Activated CD4-positive, alpha-beta T cell treated with anti-CD3 and anti-CD28 coated beads, Interleukin-2, Interleukin-4, amounts not matched to agents 100 ng/mL and 50 ng/mL, durations not matched to agents 16 hours and 8 hours (primary cell): Measurements from ENCODE around the gene CACNA2D3.

Source experiments
- DNase-seq: peaks from one replicate; pipeline ENCODE4 v3.0.0-alpha.2; 2020; ENCODE audit warnings: low spot score

Gene CACNA2D3

GRCh38 chr3:54171509-54171908, 49.2 kb downstream of the CACNA2D3 start:
- no peak for DNase-seq

- no peak for DNase-seq
Observed at GRCh38 chr3:54171951-54172350, 49.6 kb downstream of the CACNA2D3 start.

GRCh38 chr3:54173371-54173770, 51.0 kb downstream of the CACNA2D3 start:
- DNase-seq = no peak

- DNase-seq = no peak
Observed at GRCh38 chr3:54176106-54176505, 53.8 kb downstream of the CACNA2D3 start.

- no peak for DNase-seq
Observed at GRCh38 chr3:54177816-54178215, 55.5 kb downstream of the CACNA2D3 start.

- no peak for DNase-seq
Observed at GRCh38 chr3:54178376-54178775, 56.0 kb downstream of the CACNA2D3 start.

GRCh38 chr3:54180921-54181320, 58.6 kb downstream of the CACNA2D3 start:
- no peak for DNase-seq

GRCh38 chr3:54182242-54182641, 59.9 kb downstream of the CACNA2D3 start:
- no peak for DNase-seq

- DNase-seq = no peak
Observed at GRCh38 chr3:54185740-54186139, 63.4 kb downstream of the CACNA2D3 start.

- peak; percentile 2 for DNase-seq
Observed at GRCh38 chr3:54188176-54188791, 65.9 kb downstream of the CACNA2D3 start.

GRCh38 chr3:54191220-54191619, 68.9 kb downstream of the CACNA2D3 start:
- no peak for DNase-seq

GRCh38 chr3:54192026-54192425, 69.7 kb downstream of the CACNA2D3 start:
- no peak for DNase-seq

- no peak for DNase-seq
Observed at GRCh38 chr3:54193093-54193492, 70.7 kb downstream of the CACNA2D3 start.

GRCh38 chr3:54196360-54196991, 74.1 kb downstream of the CACNA2D3 start:
- no peak for DNase-seq

- DNase-seq = no peak
Observed at GRCh38 chr3:54197509-54197908, 75.2 kb downstream of the CACNA2D3 start.

- no peak for DNase-seq
Observed at GRCh38 chr3:54198556-54198955, 76.2 kb downstream of the CACNA2D3 start.

- no peak for DNase-seq
Observed at GRCh38 chr3:54202054-54202453, 79.7 kb downstream of the CACNA2D3 start.

- no peak for DNase-seq
Observed at GRCh38 chr3:54202651-54203248, 80.4 kb downstream of the CACNA2D3 start.

- DNase-seq = no peak
Observed at GRCh38 chr3:54206874-54207273, 84.5 kb downstream of the CACNA2D3 start.

GRCh38 chr3:54211097-54211496, 88.7 kb downstream of the CACNA2D3 start:
- DNase-seq = no peak

- no peak for DNase-seq
Observed at GRCh38 chr3:54212723-54213122, 90.4 kb downstream of the CACNA2D3 start.

GRCh38 chr3:54213907-54214306, 91.6 kb downstream of the CACNA2D3 start:
- no peak for DNase-seq

GRCh38 chr3:54214845-54215244, 92.5 kb downstream of the CACNA2D3 start:
- DNase-seq = no peak

GRCh38 chr3:54215521-54215920, 93.2 kb downstream of the CACNA2D3 start:
- DNase-seq = no peak
